ENCODE measurements around the gene PPP2R2C.

Gene PPP2R2C

DNA sequence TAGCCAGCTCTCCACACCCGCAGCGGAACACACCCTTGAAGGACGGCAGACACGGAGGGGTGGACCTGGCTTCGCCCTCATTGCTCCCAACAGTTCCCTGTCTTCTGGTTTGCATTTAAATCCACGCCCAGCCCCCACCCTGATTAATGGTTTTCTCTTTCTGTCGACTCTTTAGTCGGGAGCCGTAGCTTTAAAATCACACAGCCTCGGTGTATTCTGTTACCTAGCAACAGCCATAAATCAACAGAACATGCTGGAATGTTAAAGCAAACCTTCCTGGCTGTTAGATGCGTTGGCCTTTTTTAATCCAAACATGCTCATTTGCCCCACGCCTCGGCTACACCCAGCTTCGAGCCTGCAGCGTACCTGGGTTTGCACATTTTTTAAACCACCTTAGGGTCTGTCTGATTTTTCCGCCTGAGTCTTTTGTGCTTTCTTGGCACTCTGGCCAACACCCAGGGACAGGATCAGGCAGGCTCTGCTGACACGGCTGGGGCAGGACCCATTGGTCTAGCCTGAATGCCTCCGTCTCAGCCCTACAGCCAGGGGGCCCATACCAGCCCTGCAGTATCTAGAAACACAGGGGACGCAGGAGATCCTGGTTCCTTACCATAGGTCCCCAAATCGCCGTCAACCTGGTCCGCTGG is 21.4 kb upstream of the PPP2R2C start:
- no peak for DNase-seq

DNA sequence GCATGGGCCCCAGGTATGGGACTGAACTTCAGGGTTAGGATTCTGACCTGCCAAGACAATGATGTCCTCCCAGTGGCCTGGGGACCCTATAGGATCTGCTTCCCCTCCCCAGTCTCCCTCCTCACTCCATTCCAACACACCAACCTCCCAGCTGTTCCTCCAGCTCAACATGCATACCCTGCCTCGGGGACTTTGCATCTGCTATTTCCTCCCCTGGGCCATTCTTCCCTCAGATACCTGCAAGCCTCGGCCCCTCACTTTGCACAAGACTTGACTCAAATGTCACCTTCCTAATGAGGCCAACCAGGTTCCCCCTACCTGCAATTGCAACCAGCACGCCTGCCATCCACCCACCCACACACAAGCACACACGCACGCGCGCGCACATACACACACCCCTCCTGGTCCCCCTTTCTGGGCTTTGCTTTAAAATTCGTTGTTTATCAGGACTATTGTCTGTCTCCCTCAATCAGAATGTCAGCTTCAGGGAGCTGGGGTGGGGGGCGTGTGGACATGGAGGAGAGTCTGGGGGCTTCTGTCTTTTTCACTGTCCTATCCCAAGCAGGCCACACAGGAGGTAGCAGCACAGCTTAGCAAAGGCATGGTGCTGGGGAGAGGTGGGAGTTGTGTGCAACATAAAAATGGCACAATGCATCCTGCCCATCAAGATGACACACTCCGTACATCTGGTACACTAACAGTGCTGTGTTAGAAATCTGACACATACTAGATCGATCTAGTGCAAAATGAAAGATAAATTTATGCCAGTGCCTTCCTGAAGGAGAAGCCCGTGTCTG is 20.6 kb upstream of the PPP2R2C start:
- no peak for DNase-seq

DNA sequence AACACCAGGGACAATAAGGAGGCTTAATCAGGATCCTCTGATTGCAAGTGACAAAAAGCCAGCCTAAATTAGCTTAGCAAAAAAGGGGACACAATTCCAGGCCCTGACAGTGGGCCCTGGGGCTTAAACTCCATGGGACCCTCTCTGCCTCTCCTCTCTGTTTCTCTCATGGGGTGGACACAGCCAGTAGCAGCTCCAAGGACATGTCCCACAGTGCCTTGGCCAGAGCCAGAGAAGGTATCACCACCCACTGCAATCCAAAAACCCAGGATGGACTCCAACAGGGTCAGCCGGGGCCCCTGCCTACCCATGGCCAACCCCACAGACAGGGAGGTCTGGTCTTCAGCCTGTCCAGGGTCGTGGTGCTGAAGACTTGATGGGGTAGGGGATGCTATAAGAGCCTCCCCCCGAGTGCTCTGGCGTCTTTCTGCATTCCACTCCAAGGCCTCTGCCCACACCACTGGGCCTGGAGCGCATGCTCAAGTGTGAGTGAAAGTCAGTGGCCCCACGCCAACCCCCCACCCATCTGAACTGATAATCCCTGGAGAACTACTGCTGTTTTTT is 19.7 kb upstream of the PPP2R2C start:
- DNase-seq = no peak

DNA sequence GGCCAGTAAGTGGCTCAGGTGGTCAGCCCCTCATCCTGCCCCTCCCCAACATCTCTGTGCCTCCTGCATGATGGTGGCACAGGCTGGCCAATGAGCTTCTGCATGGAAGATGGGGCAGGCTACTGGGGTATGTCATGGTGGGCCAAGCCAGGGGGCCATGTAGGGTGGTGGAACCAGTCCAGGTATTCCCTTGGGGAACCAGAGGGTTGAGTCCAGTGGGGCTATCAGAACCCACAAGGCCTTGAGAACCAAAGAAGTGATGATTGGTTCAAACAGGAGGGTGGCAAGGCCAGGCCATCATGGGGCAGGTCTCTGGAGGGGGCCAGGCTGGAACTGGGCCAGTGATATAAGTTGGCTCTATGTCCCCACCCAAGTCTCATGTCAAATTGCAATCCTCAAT is 18.8 kb upstream of the PPP2R2C start:
- no peak for DNase-seq

DNA sequence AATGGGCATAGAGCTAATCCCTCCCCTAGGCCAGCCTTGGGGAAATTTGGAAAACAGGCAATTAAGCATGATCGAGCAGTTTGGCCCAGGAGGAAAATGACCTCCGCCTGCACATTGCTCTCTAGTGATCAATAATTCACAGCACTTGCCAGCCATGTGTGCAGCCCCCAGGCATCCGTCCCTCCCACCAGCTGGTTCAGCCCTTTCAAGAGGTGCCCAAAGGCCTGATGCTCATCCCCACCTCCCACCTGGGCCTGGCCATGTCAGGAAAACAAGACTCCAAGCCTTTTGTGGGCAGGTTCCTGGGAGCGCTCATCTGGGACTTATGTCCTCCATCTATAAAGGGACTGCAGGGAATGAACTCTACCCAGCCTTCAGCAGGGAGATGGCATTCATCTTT is 17.5 kb upstream of the PPP2R2C start:
- DNase-seq = no peak

DNA sequence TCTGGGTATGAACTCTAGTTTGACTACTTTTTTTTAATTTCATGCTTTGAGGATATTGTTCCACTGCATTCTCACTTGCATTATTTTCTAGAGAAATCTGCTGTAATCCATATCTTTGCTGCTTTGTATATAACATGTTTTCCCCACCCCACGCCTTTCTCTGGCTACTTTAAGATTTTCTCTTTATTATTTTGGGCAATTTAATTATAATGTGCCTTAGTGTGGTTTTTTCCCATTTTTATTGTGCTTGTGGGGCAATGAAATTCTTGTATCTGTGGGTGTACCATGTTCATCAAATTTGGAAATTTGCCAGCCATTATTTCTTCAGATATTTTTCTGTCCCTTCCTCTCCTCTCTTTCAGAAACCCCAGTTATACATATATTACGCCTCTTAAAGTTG is 15.1 kb upstream of the PPP2R2C start:
- no peak for DNase-seq

DNA sequence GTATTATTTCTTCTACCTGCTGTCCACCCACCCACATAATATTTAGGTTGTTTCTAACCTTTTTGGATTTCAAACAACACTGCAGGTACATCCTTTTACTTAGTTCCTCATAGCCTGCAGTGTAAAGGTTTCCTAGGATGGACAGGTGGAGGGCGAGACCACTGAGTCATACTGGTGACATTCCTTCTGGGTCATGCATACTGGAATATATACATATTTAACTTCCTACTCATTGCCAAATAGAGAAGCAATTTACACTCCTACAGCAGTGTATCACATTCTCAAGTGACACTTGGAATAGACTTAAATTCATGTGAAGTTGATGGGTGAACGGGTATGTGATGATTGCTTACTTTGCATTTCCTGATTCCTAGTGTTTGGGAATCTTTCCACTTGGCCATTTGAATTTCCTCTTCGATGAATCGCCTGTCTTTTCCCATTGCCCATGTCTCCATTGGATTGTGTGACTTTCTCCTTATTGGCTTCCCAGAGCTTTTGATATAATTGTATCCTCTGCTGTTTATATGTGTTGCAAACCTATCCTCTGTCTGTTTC is 8.2 kb upstream of the PPP2R2C start:
- DNase-seq = no peak

DNA sequence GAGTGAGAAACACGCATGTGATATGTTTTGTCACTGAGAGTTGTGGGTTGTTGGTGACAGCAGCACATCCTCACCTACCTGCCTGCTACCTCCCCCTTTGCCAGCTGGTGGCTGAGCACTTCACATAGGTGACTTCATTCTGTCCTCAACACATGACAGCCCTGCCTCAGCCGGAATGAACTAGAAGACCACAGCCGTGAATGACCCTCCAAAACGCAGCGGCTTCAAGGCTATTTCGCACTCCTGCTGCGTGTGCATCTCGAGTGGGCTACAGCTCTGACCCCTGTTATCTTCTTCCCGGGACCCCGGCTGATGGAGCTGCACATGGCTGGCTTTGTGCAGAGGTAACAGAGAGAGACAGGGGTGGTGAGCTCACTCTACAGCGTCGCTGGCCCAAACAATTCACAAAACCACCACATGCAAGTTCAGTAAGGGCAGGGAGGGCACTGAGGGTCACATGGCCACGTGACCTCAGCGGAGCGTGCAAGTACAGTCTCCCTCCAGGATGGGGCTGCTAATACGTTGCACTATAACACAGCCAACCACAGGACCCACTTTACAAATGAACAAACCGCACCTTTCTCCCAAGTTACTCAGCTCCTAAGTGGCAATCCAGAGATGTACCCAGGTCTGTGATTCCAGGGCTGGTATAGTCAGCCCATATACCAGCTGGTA is 6.3 kb upstream of the PPP2R2C start:
- no peak for DNase-seq

DNA sequence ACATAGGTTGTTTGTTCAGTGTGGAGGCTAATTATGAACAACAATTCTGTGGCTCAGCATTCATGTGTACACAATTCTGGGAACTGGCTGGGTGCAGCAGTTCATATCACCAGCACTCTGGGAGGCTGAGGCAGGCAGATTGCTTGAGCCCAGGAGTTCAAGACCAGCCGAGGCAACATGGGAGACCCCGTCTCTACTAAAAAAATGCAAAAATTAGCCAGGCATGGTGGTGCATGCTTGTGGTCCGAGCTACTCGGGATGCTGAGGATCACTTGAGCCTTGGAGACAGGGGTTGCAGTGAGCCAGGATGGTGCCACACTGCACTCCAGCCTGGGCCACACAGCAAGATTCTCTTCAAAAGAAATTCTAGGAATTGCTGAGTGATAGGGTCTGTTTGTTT is 4.5 kb upstream of the PPP2R2C start:
- no peak for DNase-seq

DNA sequence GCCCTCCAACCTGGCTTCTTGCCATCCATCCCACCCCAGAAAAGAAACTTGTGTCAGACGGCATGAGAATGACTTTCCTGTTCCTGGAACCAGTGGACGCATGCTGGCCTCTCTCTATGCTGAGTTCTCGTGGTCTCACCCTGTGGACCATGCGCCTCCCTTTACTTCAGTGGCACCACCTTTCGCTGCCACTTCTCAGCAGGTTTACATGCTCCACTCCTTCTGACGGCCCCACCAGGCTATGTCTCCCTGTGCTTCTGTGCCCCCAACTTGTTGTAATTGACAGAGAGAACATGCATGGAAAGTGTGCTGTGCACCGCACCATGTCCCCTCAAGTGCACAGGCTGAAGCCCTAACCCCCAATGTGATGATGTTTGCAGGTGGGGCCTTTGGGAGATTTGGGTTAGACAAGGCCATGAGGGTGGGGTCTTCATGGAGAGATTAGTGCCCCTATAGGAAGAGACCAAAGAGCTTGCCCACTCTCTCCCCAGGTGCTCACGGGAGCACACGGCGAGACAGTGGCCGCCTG is 3.1 kb upstream of the PPP2R2C start:
- DNase-seq = no peak

DNA sequence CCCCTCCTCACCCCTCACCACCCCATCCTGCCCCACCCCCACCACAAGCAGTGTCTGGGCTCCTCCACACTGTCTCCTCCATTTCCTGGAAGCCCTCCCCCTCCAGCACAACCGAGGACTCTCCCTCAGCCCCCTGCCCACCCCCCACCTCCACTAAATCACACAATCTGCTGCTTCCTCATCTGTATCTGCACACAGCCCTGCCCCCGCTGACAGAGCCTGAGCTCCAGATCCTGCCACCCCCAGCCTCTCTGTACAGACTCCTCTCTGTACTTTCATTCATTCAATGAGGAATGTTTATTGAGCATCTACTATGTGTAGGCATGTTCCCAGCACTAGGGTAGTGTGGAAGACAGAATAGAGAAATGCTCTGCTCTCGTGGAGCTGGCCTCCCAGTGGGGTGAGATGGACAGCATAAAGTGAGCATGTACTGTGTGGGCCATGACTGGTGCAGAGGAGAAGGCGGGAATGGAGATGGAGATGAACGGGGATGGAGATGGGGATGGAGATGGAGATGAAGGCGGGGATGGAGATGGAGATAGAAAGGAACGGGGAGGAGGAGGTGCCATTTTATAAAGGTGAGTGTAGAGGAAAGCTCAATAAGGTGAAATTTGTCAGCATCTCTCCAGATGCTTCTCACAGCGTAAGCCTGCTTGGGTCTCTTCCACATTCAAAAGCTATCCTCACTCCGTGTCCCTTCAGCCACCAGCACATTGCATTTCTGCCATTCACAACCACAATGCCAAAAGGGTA is 2.5 kb upstream of the PPP2R2C start:
- no peak for DNase-seq

DNA sequence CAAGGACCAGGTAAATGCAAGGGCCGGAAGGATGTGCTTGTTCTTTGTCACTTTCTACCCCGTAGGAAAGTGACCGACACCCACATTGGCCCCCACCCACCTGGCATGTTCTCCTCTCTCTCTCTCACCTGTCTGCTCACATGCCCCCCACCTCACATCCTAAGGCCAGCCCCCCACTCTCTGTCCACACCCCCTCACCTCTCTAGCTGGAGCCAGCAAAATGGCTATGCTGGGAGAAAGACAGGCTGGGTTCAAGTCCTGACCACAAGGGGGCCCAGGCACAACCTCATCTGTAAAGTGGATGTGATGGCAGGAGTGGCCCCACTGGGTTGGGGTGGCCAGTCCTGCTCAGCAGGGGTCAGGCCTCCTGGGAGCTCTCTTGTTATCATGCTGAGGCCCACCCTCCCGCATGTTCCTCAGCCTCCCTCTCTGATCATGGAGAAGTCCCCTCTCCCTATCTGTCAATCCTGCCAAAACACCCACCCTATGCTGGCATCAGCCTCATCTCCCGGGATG is 1.7 kb upstream of the PPP2R2C start:
- no peak for DNase-seq

DNA sequence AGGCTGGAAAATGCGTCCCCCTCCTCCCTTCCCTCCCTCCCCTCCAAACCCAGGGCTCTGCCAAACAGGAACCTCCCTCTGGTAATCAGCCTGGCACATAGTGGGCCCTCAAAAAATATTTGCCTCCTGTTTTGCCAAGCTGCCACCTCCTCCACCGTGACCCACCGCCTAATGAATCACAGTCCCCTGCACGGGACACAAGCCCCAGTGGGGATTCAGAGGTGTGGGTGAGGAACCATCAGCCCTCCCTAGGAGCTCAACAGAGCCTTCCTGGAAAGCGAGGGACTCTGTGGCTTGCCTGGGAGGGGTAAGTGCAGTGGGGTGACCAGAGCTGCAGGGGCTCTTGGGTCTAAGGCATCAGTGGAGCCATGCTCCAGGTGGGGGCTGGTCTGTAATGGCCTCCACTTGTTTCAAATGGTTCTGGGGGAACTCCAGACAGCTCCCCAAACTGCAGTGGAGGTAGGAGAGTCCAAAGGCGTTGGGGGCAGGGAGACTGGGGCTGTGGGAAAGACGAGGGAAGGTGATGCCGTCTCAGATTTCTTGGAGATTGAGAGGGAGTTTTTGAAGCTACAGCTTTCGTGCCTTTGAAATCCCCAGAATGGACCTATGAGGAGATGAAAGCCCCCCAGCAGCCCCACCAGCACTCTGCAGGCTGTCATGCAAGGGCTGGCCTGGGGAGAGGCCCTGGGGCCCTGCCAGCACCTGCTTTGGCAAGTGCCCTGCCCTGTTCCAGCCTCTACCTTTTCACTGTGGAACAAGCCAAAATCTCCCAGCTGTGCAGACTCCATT is 1.0 kb upstream of the PPP2R2C start:
- DNase-seq = no peak

DNA sequence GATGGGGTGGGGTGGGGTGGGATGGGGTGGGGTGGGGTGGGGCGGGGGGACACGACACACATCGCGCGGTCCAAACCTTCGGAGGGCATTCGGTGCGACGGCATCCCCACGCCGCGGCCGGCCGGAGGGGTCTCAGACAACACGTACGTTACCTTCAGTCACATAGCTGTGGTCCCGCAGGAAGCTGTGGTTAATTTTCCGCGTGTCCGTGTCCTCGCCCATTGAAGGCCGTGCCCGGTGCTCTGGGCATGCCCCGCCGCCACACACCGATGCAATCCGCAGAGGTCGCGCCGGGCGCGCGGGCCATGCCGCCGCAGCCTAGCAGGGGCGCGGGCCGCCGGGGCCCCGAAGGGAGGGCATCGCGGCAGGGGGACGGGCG is 417 bp downstream of the PPP2R2C start:
- DNase-seq = no peak

DNA sequence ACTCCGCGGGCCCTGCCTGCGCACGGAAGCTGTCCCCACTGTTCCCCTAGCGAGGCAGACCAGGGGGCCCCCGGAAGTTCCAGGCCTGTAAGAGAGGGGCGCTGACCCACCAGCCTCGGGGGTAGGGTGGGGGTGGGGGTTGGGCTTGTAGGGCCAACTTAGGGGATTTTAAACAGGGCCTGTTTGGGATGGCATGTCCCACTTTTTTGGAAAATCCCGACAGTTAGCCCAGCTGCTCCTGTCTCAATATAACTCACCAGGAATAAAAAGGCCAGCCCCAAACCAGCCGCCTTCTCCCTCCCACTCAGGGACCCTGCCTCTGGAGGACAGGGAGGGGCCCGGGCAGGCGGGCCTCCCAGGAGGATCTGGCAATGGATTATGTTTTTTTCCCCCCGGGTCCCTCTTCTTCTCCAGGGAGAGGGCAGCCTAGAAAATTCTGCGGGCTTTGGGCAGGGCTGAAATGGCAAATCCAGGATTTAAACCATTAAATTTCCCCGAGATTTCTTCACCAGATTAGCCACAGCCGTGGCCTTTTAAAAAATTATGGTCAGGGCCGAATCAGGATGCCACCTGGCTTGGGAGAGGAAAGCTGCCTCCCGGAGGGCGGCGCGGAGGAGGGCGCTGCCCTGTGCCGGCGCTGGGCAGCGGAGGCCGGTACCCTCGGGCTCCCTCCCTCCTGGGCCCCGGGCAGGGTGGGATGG is 957 bp downstream of the PPP2R2C start:
- no peak for DNase-seq

DNA sequence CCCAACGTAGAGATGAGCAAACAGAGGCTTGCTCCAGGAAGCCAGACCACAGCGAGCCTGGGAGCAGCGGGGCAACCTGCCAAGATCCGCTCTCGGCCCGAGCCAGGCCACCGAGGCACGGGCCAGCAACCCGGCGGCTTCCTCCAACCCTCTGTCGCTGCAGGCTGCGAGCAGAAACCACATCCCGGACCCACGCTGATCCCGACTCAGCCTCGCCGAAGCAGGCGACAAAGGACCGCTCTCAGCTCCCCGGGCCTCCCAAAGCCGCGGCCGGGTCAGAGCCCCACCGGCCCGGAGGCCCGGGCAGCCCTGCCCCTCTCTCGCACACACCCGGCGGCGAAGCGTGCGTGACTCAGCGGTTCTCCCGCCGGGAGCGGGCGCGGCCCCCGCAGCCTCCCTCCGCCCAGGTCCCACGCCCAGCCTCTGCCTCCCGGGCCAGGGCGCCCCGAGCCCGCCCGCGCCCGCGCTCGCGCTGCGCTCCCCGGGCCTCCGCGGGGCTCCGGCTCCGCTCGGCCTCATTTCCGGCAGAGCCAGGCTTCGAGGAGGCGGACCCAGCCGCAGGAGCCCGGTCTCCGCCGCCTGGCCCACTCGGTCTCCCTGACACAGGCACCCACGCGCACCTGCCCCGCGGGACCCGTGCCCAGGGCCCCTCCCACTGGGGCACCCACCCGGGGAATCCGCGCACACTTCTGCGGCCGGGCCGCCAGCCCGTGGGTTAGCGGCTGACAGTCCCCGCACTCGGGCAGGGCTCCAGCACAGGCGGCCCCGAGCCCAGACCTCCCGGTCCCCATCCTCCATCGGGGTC is 1.7 kb downstream of the PPP2R2C start:
- DNase-seq = no peak

DNA sequence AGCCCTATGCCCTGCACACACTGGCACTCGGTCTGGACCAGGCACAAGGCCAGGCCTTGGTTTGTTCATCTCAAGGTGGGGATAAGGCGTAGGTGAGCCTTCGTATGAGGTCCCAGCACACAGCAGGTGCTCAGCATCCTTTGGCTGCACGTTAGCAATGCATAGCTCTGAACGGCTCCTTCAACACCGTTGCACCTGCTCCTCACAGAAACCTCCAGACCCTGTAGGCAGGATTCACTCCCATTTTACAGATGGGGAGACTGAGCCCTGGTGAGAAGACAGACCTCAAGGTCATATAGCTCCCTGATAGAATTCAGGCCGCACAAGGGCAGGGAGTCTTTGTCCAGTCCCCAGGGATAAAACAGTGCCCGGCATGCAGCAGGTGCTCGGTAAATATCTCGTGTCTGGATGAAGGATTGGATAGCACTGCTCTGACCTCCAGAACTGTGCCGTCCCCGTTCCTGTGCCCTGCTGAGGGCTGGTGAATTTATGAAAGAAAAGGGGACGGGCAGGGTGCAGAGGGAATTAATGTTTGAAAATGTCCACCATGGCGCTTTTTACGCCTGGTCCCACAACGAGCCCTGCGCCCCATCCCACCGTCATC is 2.4 kb downstream of the PPP2R2C start:
- DNase-seq = no peak

DNA sequence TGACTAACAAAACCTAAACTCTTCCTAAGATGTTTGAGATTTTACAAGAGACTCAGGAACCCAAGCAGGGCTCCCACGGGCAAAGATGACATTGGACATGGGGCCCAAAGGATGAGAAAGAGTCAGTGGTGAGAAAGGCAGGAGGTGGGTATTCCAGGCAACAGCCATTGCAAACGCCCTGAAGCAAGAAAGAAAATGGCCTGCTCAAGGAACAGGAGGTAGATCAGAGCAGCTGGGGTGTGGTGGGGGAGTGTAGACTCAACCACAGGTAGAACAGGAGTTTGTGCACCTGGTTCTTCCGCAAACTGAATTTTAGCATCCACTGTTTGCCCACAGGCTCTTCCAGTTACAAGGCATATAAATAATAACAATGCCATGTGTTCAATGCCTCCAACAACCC is 3.3 kb downstream of the PPP2R2C start:
- DNase-seq = no peak

DNA sequence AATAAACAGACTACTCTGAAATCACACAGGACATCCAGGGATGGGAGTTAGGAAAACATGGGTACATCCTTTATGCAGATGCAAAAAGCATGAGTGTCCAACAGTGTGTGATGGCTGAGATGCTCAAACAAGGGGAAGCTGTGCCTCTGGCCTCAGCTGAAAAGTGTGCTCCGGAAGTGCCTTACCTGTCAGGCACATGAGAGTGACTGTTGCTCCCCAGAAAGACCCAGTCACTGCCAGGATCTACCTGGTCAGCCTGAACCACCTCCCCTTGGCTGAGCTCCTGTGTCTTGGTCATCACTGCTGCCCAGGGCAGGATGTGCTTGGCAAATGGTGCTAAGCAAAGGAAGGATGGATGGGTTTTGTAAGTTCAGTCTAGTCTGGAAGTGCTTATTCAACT is 4.0 kb downstream of the PPP2R2C start:
- DNase-seq = no peak

DNA sequence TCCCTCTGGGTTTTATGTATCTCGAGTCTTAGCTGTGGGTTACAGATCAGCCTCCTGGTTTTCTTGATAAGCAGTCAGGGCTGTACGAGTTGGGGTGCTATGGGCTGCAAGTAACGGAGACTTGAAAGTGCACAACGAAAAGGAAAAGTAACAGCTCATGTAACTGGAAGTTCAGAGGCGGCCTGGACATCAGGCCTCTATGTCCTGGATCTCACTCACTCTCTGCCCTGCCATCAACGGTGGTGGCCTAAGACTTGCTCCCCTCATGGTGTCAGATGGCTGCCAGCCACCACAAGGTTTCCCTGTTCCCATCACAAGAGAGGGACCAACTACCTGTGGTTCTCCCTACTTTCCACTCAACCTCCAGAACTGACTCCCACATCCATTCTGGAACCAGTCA is 4.8 kb downstream of the PPP2R2C start:
- DNase-seq = no peak

Measured in GF-D8 (cell line).